ENCODE measurements around the gene TMEM121B.

GRCh38 chr22:17118342-17118741 is 2.8 kb downstream of the TMEM121B start:
- no peak for TF ChIP-seq EZH2phosphoT487 (IDR thresholded peaks at IDR 0.05; ENCODE audit: borderline replicate concordance)
- TF ChIP-seq CTCF (conservative IDR thresholded peaks at IDR 0.05; ENCODE audit: low read length): no peak
